Heart left ventricle (tissue), 16 donors: ENCODE data around the gene PDE7B. TPM values are rescaled to one million over a fixed set of nuclear protein-coding genes. Genes with fewer than 3 reads are reported as not detected.

Source experiments
- ATAC-seq, 4 donors: fragments of 200-7000 bp; cut with Tn5 transposase; one replicate each; pipeline ENCODE4 v1.9.1; 2020 to 2022; ENCODE audit warnings: moderate library complexity in 4 of 4, mild to moderate bottlenecking in 3 of 4, moderate number of reproducible peaks in 1 of 4
- DNase-seq, 5 donors: peaks; one replicate each; pipeline ENCODE4 v3.0.0-alpha.2; 2020
- H3K27ac ChIP-seq, 12 donors: fragments of 200-600 bp; sonication (generic) in 4 of 12; one replicate each; pipeline versions ENCODE4 v1.5.0 to v1.8.0; 2016 to 2022; ENCODE audit warnings: mild to moderate bottlenecking in 2 of 12
- H3K27me3 ChIP-seq, 9 donors: fragments of 200-600 bp; sonication (generic) in 2 of 9; one replicate each; pipeline versions ENCODE4 v1.5.1 to v1.8.0; 2016 to 2022; ENCODE audit warnings: mild to moderate bottlenecking in 3 of 9
- H3K36me3 ChIP-seq, 9 donors: fragments of 200-600 bp; sonication (generic) in 2 of 9; one replicate each; pipeline versions ENCODE4 v1.5.0 to v1.8.0; 2018 to 2022; ENCODE audit warnings: mild to moderate bottlenecking in 2 of 9
- H3K4me1 ChIP-seq, 12 donors: fragments of 200-600 bp; sonication (generic) in 4 of 12; one replicate each; pipeline versions ENCODE4 v1.5.0 to v1.8.0; 2016 to 2022; ENCODE audit warnings: mild to moderate bottlenecking in 3 of 12
- H3K4me3 ChIP-seq, 12 donors: fragments of 200-600 bp; sonication (generic) in 4 of 12; one replicate each; pipeline versions ENCODE4 v1.5.0 to v1.8.0; 2017 to 2022; ENCODE audit warnings: mild to moderate bottlenecking in 9 of 12, moderate library complexity in 4 of 12
- H3K9me3 ChIP-seq, 12 donors: fragments of 200-600 bp; sonication (generic) in 4 of 12; one replicate each; pipeline versions ENCODE4 v1.5.0 to v1.8.0; 2016 to 2022; ENCODE audit warnings: mild to moderate bottlenecking in 1 of 12
- POLR2A ChIP-seq, 2 donors: fragments of 450-650 bp; IDR thresholded peaks; one replicate each; pipeline ENCODE4 v1.6.1; 2017; ENCODE audit warnings: antibody characterized with exemption in 2 of 2, mild to moderate bottlenecking in 2 of 2, moderate library complexity in 2 of 2
- WGBS, 4 donors: extraction: QIAGEN DNeasy Blood & Tissue Kit in 2 of 4; methylation state at CpG; one replicate each; pipeline versions ENCODE4 v1.1.5 to v1.1.7; 2013 to 2018; 5-methylcytosine and 5-hydroxymethylcytosine counted together
- intact Hi-C, 10 donors: fragments of 100-400 bp; cut with DNase I; formaldehyde crosslinking; loops; one replicate each; pipeline versions ENCODE4 v1.11.1 to v1.14.2; 2022
- polyA plus RNA-seq, 2 donors: library from polyadenylated mRNA; stranded (reverse); fragments of 200-250 nt; gene quantifications; one replicate each; pipeline ENCODE4 v1.2.3, GENCODE V29; 2013
- total RNA-seq, 9 donors: library from RNA; depleted of rRNA in 2 of 9; stranded (reverse); fragments of >200 nt in 2 of 9; fragmentation: NEBNext Ultra II Directional in 3 of 9; extraction: Animal tissue kit (Norgen Biotek cat#: 25700) in 3 of 9; gene quantifications; one replicate each; pipeline versions ENCODE4 v1.1.0 to v1.2.4, GENCODE V29; 2016 to 2023
- TF ChIP-seq, protein P1 (sequence below), 12 donors: fragments of 200-600 bp; sonication (generic) in 4 of 12; IDR thresholded peaks; one replicate each; pipeline versions ENCODE4 v1.5.0 to v1.8.0; 2018 to 2022; ENCODE audit warnings: antibody characterized with exemption in 12 of 12, mild to moderate bottlenecking in 5 of 12
- donor health status: ischemic (EF 13 %, LVEDD 7.1; RV severe dilation, severe dysfunction).
- donor health status: healthy with polysubstance abuse.
- donor health status: DM: no; HTN: yes; CAD: no.
- donor health status: DM: no; HTN: no; CAD: no.
- donor health status: ischemic (EF 25% LVEDD 6.9; RV normal size, moderate dysfunction).
- donor health status: ischemic (EF 25% LVEDD 5.7; RV mildly dilated, moderate dysfunction).
- donor health status: healthy.
- donor health status: DM: yes; HTN: yes; CAD: no.
- donor health status: ischemic (EF 35%, LVEDD 5.7; RV mildly dilated, moderate dysfunction).
- donor health status: nonischemic (EF 11% LVEDD 7.7; RV severe dilation, severe dysfunction).
- donor health status: DM: yes; HTN: yes; CAD: no.
- donor health status: PGD.
- donor health status: ischemic (EF 29% LVEDD 5.4; RV normal size, mild dysfunction).
- donor health status: nonischemic (EF 23%, LVEDD 6.1; RV moderate dilation, normal function).

The PDE7B gene
- total and polyA plus RNA-seq, 11 donors = 4.4 to 29.1 (median 9.0) TPM

DNA sequence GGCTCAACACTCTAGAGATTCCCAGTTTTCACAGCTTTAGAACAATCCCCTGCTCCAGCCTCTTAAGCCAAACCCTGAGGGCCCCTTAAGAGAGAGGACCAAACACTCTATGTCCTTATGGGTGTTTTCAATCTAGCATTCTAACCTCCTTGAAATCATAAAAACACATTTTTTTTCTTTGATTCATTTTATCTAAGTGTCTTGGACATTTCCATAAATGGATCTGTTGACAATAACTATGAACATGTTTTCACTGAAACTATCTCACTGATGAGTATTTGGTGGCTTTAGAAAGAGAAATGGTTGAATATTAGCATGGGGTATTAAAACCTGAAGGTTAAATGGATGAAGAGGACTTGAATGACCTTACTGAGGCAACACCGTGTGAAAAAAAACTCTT is 27.6 kb upstream of the PDE7B start:
- 90 to 94% (median 93%) methylated on average over 1 of the region's 1 CpG for WGBS, 4 donors
- DNase-seq (no peak), ATAC-seq (no peak)
- H3K27me3 ChIP-seq = no peaks in the 10 kb centered on the region
- no peaks in the 10 kb centered on the region for H3K36me3 ChIP-seq
- no peak for TF ChIP-seq POLR2A (IDR thresholded peaks at IDR 0.05)
- TF ChIP-seq, protein P1, sequence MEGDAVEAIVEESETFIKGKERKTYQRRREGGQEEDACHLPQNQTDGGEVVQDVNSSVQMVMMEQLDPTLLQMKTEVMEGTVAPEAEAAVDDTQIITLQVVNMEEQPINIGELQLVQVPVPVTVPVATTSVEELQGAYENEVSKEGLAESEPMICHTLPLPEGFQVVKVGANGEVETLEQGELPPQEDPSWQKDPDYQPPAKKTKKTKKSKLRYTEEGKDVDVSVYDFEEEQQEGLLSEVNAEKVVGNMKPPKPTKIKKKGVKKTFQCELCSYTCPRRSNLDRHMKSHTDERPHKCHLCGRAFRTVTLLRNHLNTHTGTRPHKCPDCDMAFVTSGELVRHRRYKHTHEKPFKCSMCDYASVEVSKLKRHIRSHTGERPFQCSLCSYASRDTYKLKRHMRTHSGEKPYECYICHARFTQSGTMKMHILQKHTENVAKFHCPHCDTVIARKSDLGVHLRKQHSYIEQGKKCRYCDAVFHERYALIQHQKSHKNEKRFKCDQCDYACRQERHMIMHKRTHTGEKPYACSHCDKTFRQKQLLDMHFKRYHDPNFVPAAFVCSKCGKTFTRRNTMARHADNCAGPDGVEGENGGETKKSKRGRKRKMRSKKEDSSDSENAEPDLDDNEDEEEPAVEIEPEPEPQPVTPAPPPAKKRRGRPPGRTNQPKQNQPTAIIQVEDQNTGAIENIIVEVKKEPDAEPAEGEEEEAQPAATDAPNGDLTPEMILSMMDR (IDR thresholded peaks at IDR 0.05) = no peak
- intact Hi-C loops = no loop called here
- H3K27ac ChIP-seq = no peak overlapping the region
- H3K9me3 ChIP-seq = no peaks in the 10 kb centered on the region
- H3K4me3 ChIP-seq = no peak overlapping the region
- H3K4me1 ChIP-seq = peaks cover 0 to 4% (median 0%) of the 10 kb centered on the region in 12 donors

DNA sequence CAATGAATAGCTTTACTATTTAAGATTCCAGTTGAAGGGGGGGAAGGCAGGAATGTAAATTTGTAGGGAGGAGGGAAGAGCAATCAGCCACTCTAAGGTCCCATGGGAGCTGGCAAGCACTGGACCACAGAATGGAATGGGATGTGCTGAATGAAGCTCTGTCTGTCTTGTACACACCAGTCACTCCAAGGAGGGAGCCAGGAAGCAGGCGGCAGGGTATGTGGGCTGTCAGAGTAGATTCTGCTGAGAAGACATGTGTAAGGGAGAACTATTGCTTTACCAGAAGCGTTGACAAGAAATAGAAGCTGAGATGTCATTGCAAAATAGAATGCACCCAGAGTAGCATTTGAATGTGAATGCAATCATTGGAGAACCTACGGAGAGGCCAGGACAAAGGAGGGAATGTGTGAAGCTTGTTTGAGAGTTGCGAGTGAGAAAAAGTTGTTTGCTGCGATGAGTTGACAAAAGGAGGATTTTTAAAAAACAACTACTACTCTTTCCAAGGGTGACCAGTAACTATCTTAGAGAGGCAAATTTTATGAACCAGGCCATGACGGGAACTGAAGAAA is 25.2 kb upstream of the PDE7B start:
- no peak for ATAC-seq
- intact Hi-C loops = no loop called here
- no peaks in the 10 kb centered on the region for H3K36me3 ChIP-seq

DNA sequence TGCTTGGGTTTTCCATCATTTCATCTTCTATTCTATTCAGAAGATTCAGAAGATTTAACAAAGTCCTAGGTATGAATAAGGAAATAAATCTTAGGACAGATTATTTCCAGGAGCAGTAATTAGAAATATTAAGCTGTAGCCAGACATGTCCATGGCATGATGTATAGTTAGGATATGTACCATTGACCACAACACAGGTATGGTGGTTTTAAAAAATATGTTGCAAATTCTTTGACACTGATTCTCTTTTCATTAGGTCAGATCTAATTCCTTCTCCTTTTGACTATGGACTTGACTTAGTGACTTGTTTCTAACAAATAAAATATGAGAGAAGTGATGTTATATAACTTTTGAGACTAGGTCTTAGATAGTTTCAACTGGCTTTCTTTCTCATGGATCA is 23.5 kb upstream of the PDE7B start:
- Histone ChIP-seq H3K36me3 (no peaks in the 10 kb centered on the region), H3K27me3 (no peaks in the 10 kb centered on the region), H3K27ac (no peak overlapping the region), H3K4me3 (no peak overlapping the region), H3K4me1 (no peaks in the 10 kb centered on the region), H3K9me3 (no peaks in the 10 kb centered on the region)
- TF ChIP-seq, protein P1 (IDR thresholded peaks at IDR 0.05) = no peak
- TF ChIP-seq POLR2A (IDR thresholded peaks at IDR 0.05) = no peak
- DNase-seq = no peak
- ATAC-seq = no peak
- intact Hi-C loops = no loop called here

More for the DNA sequence above, 25.2 kb upstream of the PDE7B start:
- no peak overlapping the region for H3K27ac ChIP-seq
- 88 to 93% (median 92%) methylated on average over 6 of the region's 6 CpGs for WGBS, 4 donors
- no peaks in the 10 kb centered on the region for H3K27me3 ChIP-seq
- H3K4me1 ChIP-seq = no peaks in the 10 kb centered on the region
- TF ChIP-seq POLR2A (IDR thresholded peaks at IDR 0.05) = no peak
- TF ChIP-seq, protein P1 (IDR thresholded peaks at IDR 0.05) = no peak
- DNase-seq = no peak
- no peaks in the 10 kb centered on the region for H3K9me3 ChIP-seq
- no peak overlapping the region for H3K4me3 ChIP-seq

DNA sequence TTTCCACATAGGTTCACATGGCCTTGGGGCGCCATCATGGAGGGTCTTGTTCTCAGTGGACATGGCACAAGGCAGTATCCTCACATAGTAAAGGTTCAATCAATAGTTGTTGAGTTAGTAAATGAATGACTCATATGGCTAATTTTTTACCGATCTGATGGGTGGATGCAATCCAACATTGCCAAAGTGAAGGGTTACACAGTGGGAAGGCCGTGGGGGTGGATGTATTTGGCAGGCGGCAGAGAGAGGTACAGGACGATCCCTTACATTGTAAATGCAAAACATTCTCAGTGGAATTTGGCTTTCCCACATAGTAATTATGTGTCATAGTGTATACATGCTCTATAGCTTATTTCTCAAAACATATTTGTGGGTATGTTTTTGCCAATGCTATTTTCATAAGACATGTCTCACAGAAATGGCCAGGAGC is 21.0 kb upstream of the PDE7B start:
- intact Hi-C loops = no loop called here
- no peaks in the 10 kb centered on the region for H3K36me3 ChIP-seq
- H3K27ac ChIP-seq = no peak overlapping the region
- ATAC-seq (no peak), DNase-seq (no peak)
- TF ChIP-seq, protein P1 (IDR thresholded peaks at IDR 0.05) = no peak
- no peak for TF ChIP-seq POLR2A (IDR thresholded peaks at IDR 0.05)
- WGBS, 4 donors = 89 to 97% (median 93%) methylated on average over 5 of the region's 5 CpGs
- H3K27me3 ChIP-seq = peaks cover 0 to 5% (median 0%) of the 10 kb centered on the region in 9 donors
- no peak overlapping the region for H3K4me3 ChIP-seq
- no peaks in the 10 kb centered on the region for H3K4me1 ChIP-seq
- no peaks in the 10 kb centered on the region for H3K9me3 ChIP-seq
